ENCODE data around the gene OR10A6.

OR10A6 gene

DNA sequence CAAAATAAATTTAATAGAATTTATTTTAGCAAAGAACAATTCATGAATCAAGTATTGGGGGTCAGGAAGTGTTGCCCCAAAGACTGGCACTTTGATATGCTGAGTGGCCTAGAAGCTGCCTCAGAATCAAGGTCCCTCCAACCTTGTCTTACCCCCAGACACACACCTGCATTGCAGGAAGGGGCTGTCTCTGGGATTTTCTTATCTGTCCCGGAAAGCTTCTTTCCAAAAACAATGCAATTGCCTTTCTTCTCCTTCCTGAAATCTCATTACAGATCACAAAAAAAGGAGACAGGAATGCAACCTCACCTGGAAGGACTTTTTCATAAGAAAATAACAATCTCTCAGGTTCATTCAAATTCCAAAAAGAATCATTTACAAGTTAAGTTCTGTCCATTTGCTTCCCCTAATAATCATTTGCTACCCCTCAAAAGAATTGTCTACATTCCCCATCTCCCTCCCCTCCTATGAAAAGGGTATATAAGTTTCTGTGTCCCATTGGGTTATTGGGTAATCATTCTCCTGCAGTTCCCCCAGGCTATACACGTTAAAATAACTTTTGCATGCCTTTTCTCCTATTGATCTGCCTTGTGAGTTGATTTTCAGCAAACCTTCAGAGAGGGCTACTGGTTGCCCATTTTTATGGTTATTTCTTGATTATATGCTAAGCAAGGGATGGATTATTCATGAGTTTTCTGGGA, 21.3 kb downstream of the OR10A6 start:
- DNase-seq = no peak

DNA sequence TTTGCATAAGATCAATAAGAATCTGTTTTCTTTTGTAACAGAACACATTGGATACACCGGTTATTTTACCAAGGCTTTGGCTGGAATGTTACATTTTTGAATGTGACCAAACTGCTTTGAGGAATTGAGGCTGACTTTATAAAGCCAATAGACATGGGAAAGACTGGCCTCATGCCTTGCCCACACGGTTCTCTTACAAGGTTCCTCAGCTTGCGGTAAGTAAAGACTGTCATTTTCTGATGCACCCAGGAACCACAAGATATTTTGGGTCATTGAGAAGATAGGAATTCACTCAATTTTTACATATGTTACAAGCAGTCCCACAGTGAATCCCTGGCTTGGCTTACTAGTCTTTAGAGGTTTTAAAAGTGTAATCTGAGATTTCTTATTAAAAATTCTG, 23.9 kb downstream of the OR10A6 start:
- DNase-seq = no peak

DNA sequence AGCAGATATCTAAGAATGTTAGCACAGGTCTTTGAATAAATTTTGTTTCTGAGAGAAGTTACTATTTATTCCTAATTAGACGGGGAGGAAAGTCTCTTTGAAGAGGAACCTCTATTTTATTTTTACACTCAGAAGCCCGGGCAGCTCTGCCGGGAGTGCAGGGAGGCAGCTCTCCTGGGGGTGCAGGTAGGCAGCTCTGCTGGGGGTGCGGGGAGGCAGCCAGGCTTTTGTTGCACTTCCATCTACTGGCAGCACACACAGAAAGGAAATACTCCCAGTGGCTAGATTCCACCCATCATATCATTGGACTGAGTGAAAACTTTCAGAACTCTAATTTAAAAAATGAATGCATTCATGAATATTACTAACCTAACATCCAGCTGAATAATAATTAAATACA, 24.6 kb downstream of the OR10A6 start:
- no peak for DNase-seq

DNA sequence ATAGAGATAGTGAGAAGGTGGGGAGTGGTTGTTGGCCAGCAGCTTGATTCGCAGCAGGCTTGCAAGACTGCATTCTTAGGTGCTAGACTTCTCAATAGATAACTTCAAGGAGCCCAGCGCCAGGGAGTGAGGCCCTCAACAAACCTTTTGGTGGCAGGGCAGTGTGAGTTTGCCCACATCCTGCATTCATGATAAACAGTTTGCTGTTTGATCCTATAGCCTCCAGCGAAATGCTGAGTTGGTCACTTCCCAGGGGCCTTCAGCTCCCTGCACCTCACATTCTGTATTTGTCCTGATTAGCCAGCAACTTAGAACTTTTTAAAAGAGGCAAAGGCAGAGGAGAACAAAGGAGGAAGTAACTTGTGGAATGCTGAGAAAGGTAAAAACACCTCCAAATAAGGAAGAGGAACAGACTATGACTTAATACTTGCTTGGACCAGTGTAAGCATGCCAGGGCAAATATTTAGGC, 25.1 kb downstream of the OR10A6 start:
- DNase-seq = no peak

DNA sequence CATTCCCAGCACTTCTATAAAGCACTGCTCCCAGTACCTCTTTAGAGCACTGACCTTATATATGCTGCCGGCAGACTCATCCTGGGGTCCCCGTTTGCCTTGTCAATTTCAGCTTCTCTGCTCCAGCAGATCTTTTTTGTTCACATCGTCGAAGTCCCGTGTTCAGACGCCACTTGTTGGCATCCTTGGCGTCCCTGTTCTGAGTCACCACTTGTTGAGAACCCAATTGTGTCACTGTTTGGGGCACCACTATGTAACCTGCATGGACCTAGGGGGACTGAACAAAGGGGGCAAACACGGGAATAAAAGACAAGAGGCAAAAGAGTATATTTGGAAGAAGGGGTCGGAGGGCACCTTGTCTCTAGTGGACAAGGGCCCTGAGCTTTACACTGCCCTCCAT, 25.5 kb downstream of the OR10A6 start:
- no peak for DNase-seq

DNA sequence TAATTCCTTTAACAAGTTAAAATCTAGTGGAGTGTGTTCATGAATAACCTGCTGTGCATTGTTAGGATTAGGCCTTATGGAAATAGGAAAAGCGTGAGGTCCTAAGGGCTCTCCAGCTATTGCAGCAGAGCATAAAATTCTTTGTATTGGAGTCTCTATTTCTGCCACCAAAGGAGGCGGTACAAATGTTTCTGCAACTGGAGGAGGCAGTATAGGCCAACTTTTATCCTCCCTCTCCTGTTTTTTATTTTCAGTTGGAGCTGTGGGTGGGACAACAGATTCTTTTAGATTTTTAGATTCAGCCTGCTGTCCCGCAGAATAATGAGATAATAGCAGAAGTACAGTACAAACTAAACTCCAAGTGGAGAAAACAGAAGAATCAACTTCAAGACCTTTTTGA, 26.2 kb downstream of the OR10A6 start:
- DNase-seq = no peak

DNA sequence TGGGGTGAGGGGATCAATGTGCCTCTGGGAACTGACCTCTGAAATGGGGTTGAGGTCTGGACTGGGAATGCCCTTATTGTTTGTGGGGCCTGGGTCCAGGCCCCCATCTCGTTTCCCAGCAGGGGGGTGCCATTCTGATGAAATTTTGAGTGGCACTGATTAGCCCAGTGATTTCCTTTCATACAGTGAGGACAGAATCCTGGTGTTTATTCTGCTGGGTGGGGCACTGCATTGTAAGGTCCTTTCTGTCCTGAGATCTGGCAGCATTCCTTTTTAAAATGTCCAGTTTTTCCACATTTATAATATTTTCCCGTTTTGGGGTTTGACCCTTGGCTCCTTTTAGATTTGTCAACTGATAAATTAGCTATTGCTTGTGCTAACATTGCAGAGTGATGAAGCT, 27.1 kb downstream of the OR10A6 start:
- no peak for DNase-seq

DNA sequence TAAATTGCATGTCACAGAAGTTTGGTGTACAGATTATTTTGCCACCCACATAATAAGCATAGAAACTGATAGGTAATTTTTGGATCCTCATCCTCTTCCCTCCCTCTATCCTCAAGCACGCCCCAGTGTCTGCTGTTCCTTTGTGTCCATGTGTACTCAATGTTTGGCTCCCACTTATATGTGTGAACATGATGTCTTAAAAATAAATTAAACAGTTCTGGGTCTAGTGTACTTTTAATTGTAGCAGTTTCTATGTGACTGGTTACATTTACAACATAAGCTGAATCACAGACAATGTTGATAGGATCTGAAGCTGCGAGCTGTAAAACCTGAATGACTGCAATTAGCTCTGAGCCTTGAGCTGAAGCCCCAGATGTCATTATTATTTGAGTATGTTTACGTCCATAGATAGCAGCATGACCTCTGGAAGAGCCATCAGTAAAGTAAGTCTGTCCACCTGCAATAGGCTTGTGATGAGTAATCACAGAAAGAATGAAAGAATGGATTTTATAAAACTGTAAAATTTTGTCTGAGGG, 29.7 kb downstream of the OR10A6 start:
- no peak for DNase-seq

DNA sequence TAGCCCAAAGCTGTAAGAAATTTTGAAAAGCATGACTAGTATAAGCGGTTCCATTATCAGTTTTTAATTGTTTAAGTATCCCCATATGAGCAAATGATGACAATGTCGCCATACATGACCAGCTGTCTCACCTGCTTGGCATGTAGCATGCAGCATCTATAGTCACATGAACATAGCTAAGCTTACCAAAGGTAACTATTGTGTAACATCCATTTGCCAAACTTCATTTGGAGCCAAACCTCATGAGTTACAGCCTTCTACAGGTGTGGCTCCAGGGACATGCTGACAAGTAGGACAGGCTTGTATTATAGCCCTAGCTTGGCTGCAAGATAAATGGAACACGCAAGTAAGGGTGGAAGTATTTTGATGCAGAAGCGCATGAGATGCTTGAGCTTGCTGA, 30.4 kb downstream of the OR10A6 start:
- no peak for DNase-seq

DNA sequence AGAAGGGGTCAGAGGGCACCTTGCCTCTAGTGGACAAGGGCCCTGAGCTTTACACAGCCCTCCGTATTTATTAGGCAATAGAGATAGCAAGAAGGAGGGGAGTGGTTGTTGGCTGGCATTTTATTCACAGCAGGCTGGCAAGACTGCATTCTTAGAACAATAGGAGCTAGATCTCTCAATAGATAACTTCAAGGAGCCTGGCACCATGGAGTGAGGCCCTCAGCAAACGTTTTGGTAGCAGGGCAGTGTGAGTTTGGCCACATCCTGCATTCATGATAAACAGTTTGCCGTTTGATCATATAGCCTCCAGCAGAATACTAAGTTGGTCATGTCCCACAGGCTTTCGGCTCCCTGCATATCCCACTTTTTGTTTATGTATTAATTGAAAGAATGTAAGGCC, 31.6 kb downstream of the OR10A6 start:
- DNase-seq = no peak

DNA sequence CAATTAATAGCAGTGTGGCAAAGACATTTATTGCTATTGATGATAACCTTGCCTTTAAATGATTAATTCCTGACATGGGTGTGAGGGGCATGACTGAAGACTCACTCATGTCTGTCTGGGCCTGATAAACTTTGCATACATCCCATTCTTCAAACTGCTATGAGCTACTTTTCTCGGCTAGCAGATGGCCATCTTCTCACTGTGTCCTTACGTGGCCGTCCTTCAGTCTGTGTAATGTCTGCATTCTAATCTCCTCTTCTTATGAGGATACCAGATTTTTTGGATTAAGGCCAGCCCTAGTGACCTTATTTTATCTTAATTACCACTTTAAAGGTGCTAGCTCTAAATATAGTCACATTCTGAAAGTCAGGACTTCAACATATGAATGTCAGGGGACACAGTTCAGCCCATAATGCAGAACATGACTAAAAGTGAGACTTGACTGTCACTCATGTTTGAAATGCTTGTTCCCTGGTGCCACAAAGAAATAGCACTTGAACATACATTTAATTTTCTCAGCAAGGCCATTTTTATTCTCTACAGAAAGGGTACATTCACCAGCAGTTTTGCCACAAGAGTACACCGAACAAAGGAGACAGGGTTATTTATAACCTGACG, 32.3 kb downstream of the OR10A6 start:
- no peak for DNase-seq

DNA sequence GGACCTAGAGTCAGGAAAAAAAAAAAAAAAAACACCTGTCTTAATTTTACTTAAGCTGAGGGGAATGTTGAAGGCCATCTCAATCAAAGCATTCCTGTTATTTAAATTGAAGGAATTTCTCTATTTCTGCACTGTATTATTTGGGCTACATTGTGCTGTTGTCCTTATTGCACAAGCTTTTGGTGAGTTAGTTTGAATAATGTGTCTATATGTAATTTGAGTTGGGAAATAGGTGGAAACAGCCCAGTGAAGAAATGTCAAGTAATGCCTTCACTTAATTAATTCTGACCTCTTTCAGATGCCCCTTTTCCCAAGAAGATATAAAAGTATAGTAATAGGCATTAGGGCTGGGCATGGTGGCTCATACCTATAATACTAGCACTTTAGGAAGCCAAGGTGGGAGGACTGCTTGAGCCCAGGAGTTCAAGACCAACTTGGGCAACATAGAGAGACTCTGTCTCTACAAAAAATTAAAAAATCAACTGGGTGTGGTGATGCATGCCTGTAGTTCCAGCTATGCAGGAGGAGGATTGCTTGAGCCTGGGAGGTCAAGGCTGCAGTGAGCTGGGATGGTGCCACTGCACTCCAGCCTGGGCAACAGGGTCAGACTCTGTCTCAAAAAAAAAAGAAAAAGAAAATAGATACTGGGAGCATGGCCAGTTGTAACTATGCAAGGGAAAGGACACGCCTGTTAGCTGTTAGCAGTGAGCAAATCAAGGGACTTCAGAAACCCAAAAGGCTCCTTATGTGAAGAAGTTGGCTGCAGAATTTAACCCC, 34.9 kb downstream of the OR10A6 start:
- no peak for DNase-seq

DNA sequence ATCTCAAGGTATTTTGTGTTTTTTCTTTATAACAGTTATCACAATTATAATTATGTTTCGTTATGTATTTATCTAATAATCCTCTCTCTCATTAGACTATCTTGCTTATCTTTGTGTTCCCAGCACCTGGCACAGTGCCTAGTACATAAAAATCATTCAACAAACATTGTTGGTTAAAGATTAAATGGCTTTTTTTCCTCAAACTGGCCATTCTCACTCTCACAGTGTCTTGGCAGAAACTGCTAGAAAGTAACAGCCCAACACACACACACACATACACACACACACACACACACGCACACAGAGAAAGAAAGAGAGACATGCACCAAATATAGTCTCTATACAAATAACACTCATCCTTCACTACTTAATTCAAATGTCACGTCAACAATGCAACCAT, 36.8 kb downstream of the OR10A6 start:
- DNase-seq = no peak

DNA sequence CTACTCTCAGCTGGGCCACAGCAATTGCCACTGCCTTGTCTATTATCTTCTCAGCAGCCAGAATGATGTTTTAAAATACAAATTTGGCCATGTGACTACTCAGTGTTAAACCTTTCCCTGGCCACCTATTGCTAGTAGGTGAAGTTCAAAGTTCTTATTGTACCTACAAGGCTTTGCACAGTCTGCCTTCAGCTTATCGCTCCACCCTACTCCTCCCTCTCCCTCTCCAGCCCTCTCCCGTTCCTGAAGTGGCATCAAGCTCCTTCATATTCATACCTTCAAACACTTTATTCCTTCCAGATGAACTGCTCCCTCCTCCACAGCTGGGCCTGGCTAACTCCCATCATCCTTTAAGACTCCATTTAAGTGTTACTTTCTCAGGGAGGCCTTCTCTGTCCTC, 37.3 kb downstream of the OR10A6 start:
- DNase-seq = no peak

DNA sequence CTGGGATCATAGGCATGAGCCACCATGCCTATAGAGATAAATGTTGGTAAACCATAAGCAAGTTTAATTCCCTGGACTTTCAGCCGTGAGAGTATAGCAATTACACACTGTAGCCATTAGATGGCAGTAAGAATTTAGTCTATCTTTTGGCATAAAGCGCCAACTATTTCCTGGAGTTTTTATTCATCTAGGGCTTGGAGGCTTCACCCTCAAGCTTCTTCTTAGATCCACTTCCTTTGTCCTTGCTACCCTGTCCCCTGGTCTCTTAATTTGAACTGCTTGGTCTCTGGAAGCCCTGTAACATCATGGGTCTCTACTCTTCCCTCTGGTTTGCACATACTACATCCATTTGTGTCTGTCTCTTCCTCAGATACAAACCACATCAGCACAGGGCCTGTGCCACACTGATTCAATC, 38.2 kb downstream of the OR10A6 start:
- DNase-seq = no peak

DNA sequence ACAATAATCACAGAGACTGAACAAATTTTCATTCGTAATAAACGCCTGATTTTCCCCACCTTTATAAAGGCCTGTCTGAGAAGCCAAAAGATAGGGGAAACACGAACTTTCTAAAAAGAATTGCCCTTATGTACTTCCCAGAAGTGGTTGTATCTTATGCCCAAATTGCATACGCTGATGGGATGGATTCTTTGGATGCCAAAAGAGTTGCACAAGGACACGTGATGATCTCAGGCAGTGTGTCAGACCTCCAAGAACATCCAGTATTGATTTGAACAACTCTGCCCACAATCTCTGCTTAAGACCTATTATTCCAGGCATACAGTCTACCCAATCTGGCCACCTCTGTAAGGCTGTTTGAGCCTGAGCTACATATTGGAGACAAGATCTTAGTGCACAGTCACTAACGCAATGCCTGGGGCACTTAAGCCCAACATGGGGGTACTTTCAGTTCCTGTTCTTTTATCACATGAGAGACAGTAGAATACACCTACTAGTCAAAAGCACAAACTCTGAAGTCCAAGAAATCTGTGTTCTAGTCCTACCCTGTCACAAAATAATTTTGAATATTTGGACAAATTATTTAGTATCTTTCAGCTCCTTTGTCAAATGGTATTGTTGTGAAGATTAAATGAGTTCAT, 38.9 kb downstream of the OR10A6 start:
- no peak for DNase-seq

DNA sequence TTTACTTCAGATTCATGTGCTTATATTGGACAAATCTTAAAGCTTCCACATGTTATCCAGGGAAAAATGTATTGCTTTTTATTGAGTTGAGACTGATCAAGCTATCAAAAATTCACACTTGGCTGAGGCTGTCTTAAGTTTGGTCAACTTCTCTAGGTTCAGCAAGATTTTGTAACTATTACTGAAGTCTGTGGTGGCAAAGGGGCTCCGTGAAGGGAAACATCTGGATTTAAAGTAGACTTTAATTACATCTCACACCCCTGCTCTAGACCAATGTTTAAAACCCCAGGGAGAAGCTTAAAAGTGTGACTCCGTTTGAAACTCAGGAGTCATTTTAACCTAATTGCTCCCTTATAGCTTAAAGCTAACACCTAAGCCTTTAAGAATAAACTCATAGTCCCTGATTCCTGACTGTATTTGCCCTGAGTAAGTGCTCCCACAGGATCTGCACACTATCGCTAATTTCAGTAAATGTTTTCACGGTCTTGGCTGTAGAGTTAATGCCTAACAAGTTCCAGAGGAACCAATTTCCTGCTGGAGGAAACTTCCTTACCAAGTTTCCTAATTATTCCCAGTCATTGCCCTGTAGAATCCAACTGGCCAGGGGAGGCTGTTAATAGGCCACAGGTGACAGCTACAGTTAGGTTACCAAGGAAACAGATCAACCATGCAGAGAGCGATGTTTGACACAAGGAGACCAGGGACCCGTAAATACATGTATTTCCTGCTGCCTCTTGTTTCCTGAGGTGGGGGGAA, 40.5 kb downstream of the OR10A6 start:
- no peak for DNase-seq

DNA sequence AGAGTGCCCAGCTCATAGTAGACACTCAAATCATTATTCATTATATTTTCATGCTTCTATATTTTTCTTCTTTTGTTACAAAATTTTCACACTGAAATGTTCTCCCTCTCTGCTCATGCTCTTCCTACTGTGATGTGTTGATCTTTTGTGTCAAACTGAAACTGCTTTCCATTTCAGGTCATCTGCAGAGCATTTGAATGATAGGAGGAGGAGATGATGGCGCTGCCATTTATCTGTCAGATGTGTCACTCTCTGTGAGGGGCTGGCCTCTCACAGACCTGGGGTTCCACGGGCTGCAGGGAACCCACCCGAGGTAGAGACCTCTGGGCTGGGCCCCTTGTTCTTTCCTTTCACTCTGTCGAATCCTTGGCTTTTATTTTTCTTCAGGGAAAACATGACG, 41.1 kb downstream of the OR10A6 start:
- no peak for DNase-seq

DNA sequence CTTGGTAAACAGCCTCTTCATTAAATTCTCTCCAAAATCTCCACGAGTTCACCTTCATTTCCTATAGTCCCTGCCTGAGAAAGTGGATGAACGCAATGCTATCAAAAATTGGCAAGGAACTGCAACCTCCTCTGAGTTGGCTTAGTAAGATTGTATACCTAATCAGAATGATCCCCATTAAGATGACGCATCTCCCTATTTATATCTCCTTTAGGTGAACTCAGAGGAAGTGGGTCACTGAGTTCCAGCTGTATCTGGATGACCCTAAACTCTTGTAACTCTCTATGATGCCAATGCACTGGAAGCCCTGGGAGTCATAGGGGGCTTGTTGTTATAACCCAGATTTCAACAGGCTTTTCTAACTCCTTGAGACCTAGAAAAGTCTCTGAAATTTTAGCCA, 48.2 kb downstream of the OR10A6 start:
- no peak for DNase-seq
